IMR-90 (cell line): ENCODE measurements around the gene CDC5L.

ENCODE experiments used
- MAFK ChIP-seq: IDR thresholded peaks from 2 replicates; pipeline ENCODE4 v1.6.1; 2012; ENCODE audit warnings: low read depth, low read length, improper control_type of control experiment
- POLR2A ChIP-seq: IDR thresholded peaks from 2 replicates; pipeline ENCODE4 v1.6.1; 2012; ENCODE audit warnings: mild to moderate bottlenecking, low read depth, low read length
- RAD21 ChIP-seq: IDR thresholded peaks from 2 replicates; pipeline ENCODE4 v1.6.1; 2012; ENCODE audit warnings: low read length, improper control_type of control experiment
- TF ChIP-seq, protein P1 (sequence below): conservative IDR thresholded peaks from 2 replicates; pipeline ENCODE4 v1.5.1; 2012; ENCODE audit warnings: mild to moderate bottlenecking, low read depth, low read length, improper control_type of control experiment

DNA sequence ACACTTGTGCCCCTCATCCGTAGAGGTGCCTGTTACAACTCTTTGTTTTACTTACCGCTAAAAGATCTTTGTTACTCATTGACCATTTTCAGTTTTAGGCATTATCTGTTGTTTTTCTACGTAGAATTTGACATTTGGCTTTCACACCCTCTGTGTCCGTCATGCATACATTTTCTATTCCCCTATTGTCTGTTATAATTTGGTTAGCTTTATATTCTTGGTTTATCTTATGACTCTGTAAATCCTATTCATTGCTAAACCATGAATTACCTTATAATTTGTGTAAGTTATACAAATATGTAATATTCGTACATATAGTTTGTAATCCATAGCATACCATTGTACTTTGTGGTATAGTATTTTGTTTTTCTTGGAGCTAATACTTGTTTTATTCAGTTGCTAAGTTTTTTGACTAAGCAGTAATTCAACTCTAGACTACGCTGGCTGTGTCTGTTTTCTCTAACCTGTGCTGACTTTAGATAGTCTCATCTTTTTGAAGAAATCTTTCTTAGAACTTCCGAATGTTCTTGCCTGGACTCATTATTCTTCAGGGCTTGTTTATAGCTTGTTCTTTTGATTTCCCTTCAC, 21.8 kb downstream of the CDC5L start:
- no peak for TF ChIP-seq RAD21
- TF ChIP-seq, protein P1, sequence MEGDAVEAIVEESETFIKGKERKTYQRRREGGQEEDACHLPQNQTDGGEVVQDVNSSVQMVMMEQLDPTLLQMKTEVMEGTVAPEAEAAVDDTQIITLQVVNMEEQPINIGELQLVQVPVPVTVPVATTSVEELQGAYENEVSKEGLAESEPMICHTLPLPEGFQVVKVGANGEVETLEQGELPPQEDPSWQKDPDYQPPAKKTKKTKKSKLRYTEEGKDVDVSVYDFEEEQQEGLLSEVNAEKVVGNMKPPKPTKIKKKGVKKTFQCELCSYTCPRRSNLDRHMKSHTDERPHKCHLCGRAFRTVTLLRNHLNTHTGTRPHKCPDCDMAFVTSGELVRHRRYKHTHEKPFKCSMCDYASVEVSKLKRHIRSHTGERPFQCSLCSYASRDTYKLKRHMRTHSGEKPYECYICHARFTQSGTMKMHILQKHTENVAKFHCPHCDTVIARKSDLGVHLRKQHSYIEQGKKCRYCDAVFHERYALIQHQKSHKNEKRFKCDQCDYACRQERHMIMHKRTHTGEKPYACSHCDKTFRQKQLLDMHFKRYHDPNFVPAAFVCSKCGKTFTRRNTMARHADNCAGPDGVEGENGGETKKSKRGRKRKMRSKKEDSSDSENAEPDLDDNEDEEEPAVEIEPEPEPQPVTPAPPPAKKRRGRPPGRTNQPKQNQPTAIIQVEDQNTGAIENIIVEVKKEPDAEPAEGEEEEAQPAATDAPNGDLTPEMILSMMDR: no peak
- no peak for TF ChIP-seq POLR2A
- TF ChIP-seq MAFK: no peak
